OCI-LY7 (cell line): ENCODE data around the gene LYZL6.

Experiments
- CTCF ChIP-seq: fragments of 200-600 bp; sonication (generic); conservative IDR thresholded peaks from 2 replicates; pipeline ENCODE4 v1.5.1; 2014; ENCODE audit warnings: mild to moderate bottlenecking, antibody characterized with exemption, low read length, moderate library complexity, mixed read lengths
- EZH2phosphoT487 ChIP-seq: fragments of 200-600 bp; sonication (generic); IDR thresholded peaks from 2 replicates; pipeline ENCODE4 v1.6.1; 2018; ENCODE audit warnings: low read depth, borderline replicate concordance, mild to moderate bottlenecking, mixed run types, antibody characterized with exemption, low read length, moderate library complexity, mixed read lengths

DNA sequence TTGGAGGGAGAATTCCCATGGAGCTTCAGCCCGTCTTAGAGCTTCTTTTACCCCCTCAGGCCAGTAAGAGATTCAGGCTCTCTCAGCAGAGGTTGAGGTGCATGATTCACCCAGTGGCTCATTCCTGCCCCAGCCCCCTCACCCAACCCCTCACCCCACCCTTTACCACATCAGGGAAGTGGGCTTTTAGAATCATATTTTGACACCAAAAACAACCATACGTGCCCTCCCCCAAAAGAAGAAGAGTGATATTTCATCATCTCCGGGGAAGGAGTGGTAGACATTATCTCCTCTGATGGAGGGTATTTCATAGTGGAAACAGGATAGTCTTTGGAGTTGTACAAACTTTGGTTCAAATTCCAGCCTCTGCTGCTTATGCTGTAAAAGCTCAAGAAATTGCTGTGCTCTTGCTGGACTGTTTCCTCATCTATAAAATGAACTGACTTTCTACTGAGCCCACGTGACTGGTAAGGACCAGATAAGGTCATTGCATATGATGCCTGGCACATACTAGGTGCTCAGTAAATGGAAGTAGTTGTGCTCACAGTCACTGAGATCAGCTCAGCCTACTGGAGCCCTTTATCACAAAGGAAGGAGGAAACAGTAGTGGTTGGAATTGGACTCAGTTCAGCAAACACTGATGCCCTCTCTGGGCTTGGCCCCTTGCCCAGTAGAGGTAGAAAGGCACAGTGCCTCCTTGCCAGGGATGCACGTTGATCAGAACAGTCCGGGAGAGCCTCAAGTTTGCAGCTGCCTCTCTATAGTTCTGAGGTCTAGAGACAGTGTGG lies 45.0 kb downstream of the LYZL6 start:
- TF ChIP-seq CTCF (no peak), EZH2phosphoT487 (no peak)
